Naive B cell (primary cell): ENCODE data around the gene NECTIN3. TPM values are rescaled to one million over a fixed set of nuclear protein-coding genes. Genes with fewer than 3 reads are reported as not detected.

Experiments
- ATAC-seq, 2 donors: fragments of 150-1000 bp; cut with Tn5 transposase; 2 replicates each; pipeline ENCODE4 v1.10.0; 2021; ENCODE audit warnings: low read depth in 2 of 2, mild to moderate bottlenecking in 2 of 2, moderate library complexity in 2 of 2
- DNase-seq: peaks from one replicate; pipeline ENCODE4 v3.0.0; 2022
- H3K27ac Mint-ChIP-seq, 6 donors: one replicate each; pipeline ENCODE4 v1.8.0; 2020 to 2022; ENCODE audit warnings: mild to moderate bottlenecking in 6 of 6, mixed read lengths in 6 of 6, moderate library complexity in 5 of 6, inconsistent platforms in 2 of 6
- H3K27me3 Mint-ChIP-seq, 3 donors: one replicate each; pipeline ENCODE4 v1.8.0; 2021 to 2022; ENCODE audit warnings: mixed read lengths in 3 of 3, mild to moderate bottlenecking in 1 of 3
- H3K36me3 Mint-ChIP-seq, 2 donors: one replicate each; pipeline ENCODE4 v1.8.0; 2020 to 2022; ENCODE audit warnings: mixed read lengths in 2 of 2, inconsistent platforms in 1 of 2, mild to moderate bottlenecking in 1 of 2
- H3K4me1 Mint-ChIP-seq, 3 donors: one replicate each; pipeline ENCODE4 v1.8.0; 2020 to 2022; ENCODE audit warnings: mixed read lengths in 3 of 3, inconsistent platforms in 1 of 3, mild to moderate bottlenecking in 1 of 3, moderate library complexity in 1 of 3
- H3K4me3 Mint-ChIP-seq, 8 donors: one replicate each; pipeline ENCODE4 v1.8.0; 2020 to 2022; ENCODE audit warnings: mild to moderate bottlenecking in 8 of 8, mixed read lengths in 8 of 8, moderate library complexity in 8 of 8, inconsistent platforms in 2 of 8
- H3K9me3 Mint-ChIP-seq, 7 donors: one replicate each; pipeline ENCODE4 v1.8.0; 2020 to 2022; ENCODE audit warnings: mixed read lengths in 7 of 7, mild to moderate bottlenecking in 5 of 7, inconsistent platforms in 2 of 7, moderate library complexity in 1 of 7
- polyA plus RNA-seq, 6 donors: library from polyadenylated mRNA; unstranded; fragments of 300-500 nt; fragmentation: Illumina TruSeq; gene quantifications; one replicate each; pipeline ENCODE4 v1.2.3, GENCODE V29; 2021; ENCODE audit warnings: low read depth in 6 of 6

Gene NECTIN3
- polyA plus RNA-seq, 6 donors from 2014 or later, result 0.42 to 2.0 (median 0.89) TPM; not detected in 3

DNA sequence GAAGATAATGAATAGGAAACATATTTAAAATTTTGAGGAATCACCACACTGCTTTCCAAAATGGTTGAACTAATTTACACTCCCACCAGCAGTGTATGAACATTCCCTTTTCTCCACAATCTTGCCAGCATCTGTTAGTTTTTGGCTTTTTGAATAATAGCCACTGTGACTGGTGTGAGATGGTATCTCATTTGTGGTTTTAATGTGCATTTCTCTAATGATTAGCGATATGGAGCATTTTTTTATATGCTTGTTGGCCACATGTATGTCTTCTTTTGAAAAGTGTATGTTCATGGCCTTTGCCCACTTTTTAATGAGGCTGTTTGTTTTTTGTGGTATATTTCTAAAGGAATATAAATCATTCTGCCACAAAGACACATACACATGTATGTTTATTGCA lies 166.3 kb downstream of the NECTIN3 start:
- ATAC-seq (no peak), DNase-seq (no peak)
- peaks cover 0 to 23% (median 11%) of the 10 kb centered on the region in 7 donors for H3K9me3 Mint-ChIP-seq
- H3K27me3 Mint-ChIP-seq, result no peaks in the 10 kb centered on the region
- no peaks in the 10 kb centered on the region for H3K36me3 Mint-ChIP-seq
- no peaks in the 10 kb centered on the region for H3K4me1 Mint-ChIP-seq
- H3K27ac Mint-ChIP-seq, result no peak overlapping the region
- H3K4me3 Mint-ChIP-seq, result no peak overlapping the region

DNA sequence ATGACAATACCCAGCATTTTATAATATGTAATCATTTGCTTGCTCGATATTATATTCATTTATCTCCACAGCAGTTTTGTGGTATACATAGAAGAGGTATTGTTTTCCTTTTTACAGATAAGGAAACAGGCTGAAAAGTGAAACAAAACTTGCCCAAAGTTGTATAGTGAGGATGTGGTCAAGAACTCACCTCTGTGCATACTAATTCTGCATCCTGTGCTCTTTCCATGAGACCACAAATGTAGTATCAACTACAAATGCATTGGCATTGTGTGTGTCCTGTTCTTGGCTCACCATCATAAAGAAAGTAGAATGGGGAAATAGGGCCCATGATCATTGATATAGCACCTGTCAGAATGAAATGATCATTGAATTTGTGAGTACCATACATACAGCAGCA lies 167.3 kb downstream of the NECTIN3 start:
- DNase-seq (no peak), ATAC-seq (no peak)
- no peak overlapping the region for H3K27ac Mint-ChIP-seq

DNA sequence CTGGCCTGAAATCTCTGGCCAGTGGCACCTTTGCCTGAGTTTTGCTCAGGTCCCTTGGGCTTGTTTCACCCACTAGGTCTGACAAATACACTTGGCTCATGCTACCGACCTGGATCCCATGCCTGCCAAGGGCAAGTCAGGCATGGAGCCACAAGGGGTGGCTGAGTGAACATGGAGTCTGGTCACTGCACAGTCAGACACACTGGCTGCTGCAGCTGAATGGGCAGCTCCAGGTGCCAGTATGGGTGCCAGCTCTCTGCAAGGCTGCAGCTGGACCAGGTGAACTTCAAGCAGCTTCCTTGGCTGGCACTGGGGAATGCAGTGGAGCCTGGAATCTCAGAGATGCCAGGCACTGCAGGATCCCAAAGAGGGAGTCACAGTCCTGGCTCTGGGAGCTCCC lies 170.3 kb downstream of the NECTIN3 start:
- H3K4me1 Mint-ChIP-seq, result no peaks in the 10 kb centered on the region
- no peak overlapping the region for H3K4me3 Mint-ChIP-seq
- H3K27me3 Mint-ChIP-seq, result peaks cover 0 to 4% (median 0%) of the 10 kb centered on the region in 3 donors
- DNase-seq (no peak), ATAC-seq (no peak)
- peaks cover 6 to 29% (median 18%) of the 10 kb centered on the region in 7 donors for H3K9me3 Mint-ChIP-seq
- H3K36me3 Mint-ChIP-seq, result peaks cover 0 to 8% of the 10 kb centered on the region in 2 donors
- no peak overlapping the region for H3K27ac Mint-ChIP-seq

More for the DNA sequence above, 167.3 kb downstream of the NECTIN3 start:
- H3K9me3 Mint-ChIP-seq, result peaks cover 5 to 28% (median 16%) of the 10 kb centered on the region in 7 donors
- H3K36me3 Mint-ChIP-seq, result peaks cover 0 to 6% of the 10 kb centered on the region in 2 donors
- no peak overlapping the region for H3K4me3 Mint-ChIP-seq
- H3K27me3 Mint-ChIP-seq, result no peaks in the 10 kb centered on the region
- H3K4me1 Mint-ChIP-seq, result no peaks in the 10 kb centered on the region
